ENCODE results near the gene THBS2.

THBS2 gene

GRCh38 chr6:169240125-169240524, 13.5 kb downstream of the THBS2 start:
- Histone ChIP-seq H3K9me3 (ENCODE audit: control insufficient read depth, insufficient read depth, low read depth, low read length) (no peaks in the 10 kb centered on the region), H3K36me3 (ENCODE audit: control insufficient read depth, insufficient read depth, low read length) (peaks cover 11% of the 10 kb centered on the region), H3K4me3 (ENCODE audit: low read depth, low read length) (no peak overlapping the region), H3K27me3 (ENCODE audit: control insufficient read depth, insufficient read depth, low read length) (no peaks in the 10 kb centered on the region), H3K9ac (ENCODE audit: low read length) (no peak overlapping the region), H3K4me1 (ENCODE audit: control insufficient read depth, insufficient read depth, low read length) (no peaks in the 10 kb centered on the region), H3K27ac (ENCODE audit: low read depth, low read length) (no peak overlapping the region)

GRCh38 chr6:169239181-169239580, 14.5 kb downstream of the THBS2 start:
- Histone ChIP-seq H3K36me3 (ENCODE audit: control insufficient read depth, insufficient read depth, low read length) (peaks cover 8% of the 10 kb centered on the region), H3K27ac (ENCODE audit: low read depth, low read length) (no peak overlapping the region), H3K9ac (ENCODE audit: low read length) (no peak overlapping the region), H3K9me3 (ENCODE audit: control insufficient read depth, insufficient read depth, low read depth, low read length) (peaks cover 2% of the 10 kb centered on the region; the same call in 1 of the 2 replicates), H3K27me3 (ENCODE audit: control insufficient read depth, insufficient read depth, low read length) (no peaks in the 10 kb centered on the region), H3K4me1 (ENCODE audit: control insufficient read depth, insufficient read depth, low read length) (no peaks in the 10 kb centered on the region), H3K4me3 (ENCODE audit: low read depth, low read length) (no peak overlapping the region)

GRCh38 chr6:169238766-169239165, 14.9 kb downstream of the THBS2 start:
- no peak overlapping the region for H3K4me3 ChIP-seq (ENCODE audit: low read depth, low read length)
- peaks cover 6% of the 10 kb centered on the region; the same call in 1 of the 2 replicates for H3K9me3 ChIP-seq (ENCODE audit: control insufficient read depth, insufficient read depth, low read depth, low read length)
- no peaks in the 10 kb centered on the region for H3K27me3 ChIP-seq (ENCODE audit: control insufficient read depth, insufficient read depth, low read length)
- no peak overlapping the region for H3K9ac ChIP-seq (ENCODE audit: low read length)
- no peaks in the 10 kb centered on the region for H3K4me1 ChIP-seq (ENCODE audit: control insufficient read depth, insufficient read depth, low read length)
- H3K27ac ChIP-seq (ENCODE audit: low read depth, low read length) = no peak overlapping the region
- H3K36me3 ChIP-seq (ENCODE audit: control insufficient read depth, insufficient read depth, low read length) = peaks cover 11% of the 10 kb centered on the region

DNA sequence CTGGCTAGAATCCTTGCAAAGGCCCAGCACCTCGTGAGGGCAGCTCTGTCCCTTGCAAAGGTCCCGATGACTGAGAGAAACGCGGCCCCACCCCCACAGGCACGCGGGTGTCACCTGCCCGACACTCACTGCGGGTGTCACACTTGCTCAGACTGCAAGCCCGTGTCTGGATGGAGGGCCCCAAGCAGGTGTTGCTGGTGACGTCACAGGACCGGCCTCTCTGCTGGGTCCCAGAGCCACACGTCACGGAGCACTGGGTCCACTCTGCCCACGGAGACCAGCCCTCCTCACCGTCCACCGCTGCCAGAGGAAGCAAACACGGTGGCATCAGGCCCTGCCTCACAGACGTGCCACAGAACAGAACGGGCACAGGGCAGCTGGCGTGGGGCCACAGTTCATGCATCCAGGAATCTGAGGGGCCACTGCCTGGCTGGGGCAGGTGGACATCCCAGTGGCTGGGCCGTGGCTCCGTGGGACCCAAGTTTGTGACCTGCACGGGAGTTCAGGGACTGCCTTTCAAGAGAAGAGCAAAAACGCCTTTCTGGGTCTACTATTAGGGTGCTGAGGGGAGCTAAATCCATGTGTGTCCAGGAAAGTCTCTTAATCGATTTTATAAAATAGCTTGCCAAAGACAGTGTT, 16.0 kb downstream of the THBS2 start:
- Histone ChIP-seq H3K36me3 (ENCODE audit: control insufficient read depth, insufficient read depth, low read length) (peaks cover 21% of the 10 kb centered on the region), H3K27me3 (ENCODE audit: control insufficient read depth, insufficient read depth, low read length) (no peaks in the 10 kb centered on the region), H3K4me3 (ENCODE audit: low read depth, low read length) (no peak overlapping the region), H3K9me3 (ENCODE audit: control insufficient read depth, insufficient read depth, low read depth, low read length) (peaks cover 7% of the 10 kb centered on the region; the same call in 1 of the 2 replicates), H3K4me1 (ENCODE audit: control insufficient read depth, insufficient read depth, low read length) (no peaks in the 10 kb centered on the region), H3K27ac (ENCODE audit: low read depth, low read length) (no peak overlapping the region), H3K9ac (ENCODE audit: low read length) (no peak overlapping the region)

DNA sequence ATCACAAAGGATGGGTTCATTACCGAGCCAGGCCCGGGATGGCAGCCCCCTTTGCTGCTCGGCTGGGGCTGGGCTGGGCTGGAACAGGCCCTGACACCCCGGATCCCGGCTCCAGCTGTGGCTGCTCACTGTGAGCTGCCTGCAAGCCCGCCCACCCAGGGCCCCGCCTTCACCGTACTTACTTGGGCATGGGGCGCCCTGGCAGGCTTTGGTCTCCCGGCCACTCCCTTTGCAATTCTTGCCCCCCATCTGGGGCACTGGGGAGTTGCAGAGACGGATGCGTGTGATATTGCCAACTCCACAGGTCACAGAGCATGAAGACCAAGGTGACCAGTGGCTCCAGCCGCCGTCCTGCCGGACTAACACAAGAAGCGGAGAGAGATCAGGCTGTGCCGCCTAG, 16.7 kb downstream of the THBS2 start:
- no peak overlapping the region for H3K27ac ChIP-seq (ENCODE audit: low read depth, low read length)
- H3K36me3 ChIP-seq (ENCODE audit: control insufficient read depth, insufficient read depth, low read length) = peaks cover 24% of the 10 kb centered on the region
- no peak overlapping the region for H3K4me3 ChIP-seq (ENCODE audit: low read depth, low read length)
- no peak overlapping the region for H3K9ac ChIP-seq (ENCODE audit: low read length)
- no peaks in the 10 kb centered on the region for H3K27me3 ChIP-seq (ENCODE audit: control insufficient read depth, insufficient read depth, low read length)
- no peaks in the 10 kb centered on the region for H3K4me1 ChIP-seq (ENCODE audit: control insufficient read depth, insufficient read depth, low read length)
- peaks cover 7% of the 10 kb centered on the region; the same call in 1 of the 2 replicates for H3K9me3 ChIP-seq (ENCODE audit: control insufficient read depth, insufficient read depth, low read depth, low read length)

- Histone ChIP-seq H3K4me3 (ENCODE audit: low read depth, low read length) (no peak overlapping the region), H3K36me3 (ENCODE audit: control insufficient read depth, insufficient read depth, low read length) (peaks cover 25% of the 10 kb centered on the region), H3K9ac (ENCODE audit: low read length) (no peak overlapping the region), H3K27me3 (ENCODE audit: control insufficient read depth, insufficient read depth, low read length) (no peaks in the 10 kb centered on the region), H3K4me1 (ENCODE audit: control insufficient read depth, insufficient read depth, low read length) (no peaks in the 10 kb centered on the region), H3K9me3 (ENCODE audit: control insufficient read depth, insufficient read depth, low read depth, low read length) (peaks cover 7% of the 10 kb centered on the region; the same call in 1 of the 2 replicates), H3K27ac (ENCODE audit: low read depth, low read length) (no peak overlapping the region)
Measured at GRCh38 chr6:169236545-169236944, 17.1 kb downstream of the THBS2 start.

GRCh38 chr6:169235286-169235685, 18.4 kb downstream of the THBS2 start:
- Histone ChIP-seq H3K27me3 (ENCODE audit: control insufficient read depth, insufficient read depth, low read length) (no peaks in the 10 kb centered on the region), H3K4me3 (ENCODE audit: low read depth, low read length) (no peak overlapping the region), H3K27ac (ENCODE audit: low read depth, low read length) (no peak overlapping the region), H3K9ac (ENCODE audit: low read length) (no peak overlapping the region), H3K9me3 (ENCODE audit: control insufficient read depth, insufficient read depth, low read depth, low read length) (peaks cover 7% of the 10 kb centered on the region; the same call in 1 of the 2 replicates), H3K4me1 (ENCODE audit: control insufficient read depth, insufficient read depth, low read length) (no peaks in the 10 kb centered on the region), H3K36me3 (ENCODE audit: control insufficient read depth, insufficient read depth, low read length) (peaks cover 26% of the 10 kb centered on the region)

DNA sequence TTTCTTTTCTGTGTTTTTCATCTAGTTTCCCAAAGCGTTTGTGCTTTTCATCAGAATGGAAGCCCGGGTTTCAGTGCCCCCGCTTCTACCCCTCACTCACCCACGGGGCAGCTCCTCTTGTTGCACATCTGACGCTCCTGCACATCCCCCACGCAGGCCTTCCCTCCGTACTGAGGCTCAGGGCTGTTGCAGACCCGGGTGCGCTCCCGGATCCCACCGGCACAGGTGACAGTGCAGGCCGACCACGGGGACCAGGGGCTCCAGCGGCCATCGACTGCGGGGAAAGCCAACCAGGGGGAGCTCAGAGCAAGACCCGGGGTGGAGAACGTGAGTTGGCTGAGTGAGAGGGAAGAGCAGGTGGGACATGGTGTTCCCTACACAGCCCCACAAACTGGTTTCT, 19.0 kb downstream of the THBS2 start:
- Histone ChIP-seq H3K9me3 (ENCODE audit: control insufficient read depth, insufficient read depth, low read depth, low read length) (peaks cover 7% of the 10 kb centered on the region; the same call in 1 of the 2 replicates), H3K36me3 (ENCODE audit: control insufficient read depth, insufficient read depth, low read length) (peaks cover 25% of the 10 kb centered on the region), H3K4me1 (ENCODE audit: control insufficient read depth, insufficient read depth, low read length) (no peaks in the 10 kb centered on the region), H3K4me3 (ENCODE audit: low read depth, low read length) (no peak overlapping the region), H3K9ac (ENCODE audit: low read length) (no peak overlapping the region), H3K27me3 (ENCODE audit: control insufficient read depth, insufficient read depth, low read length) (no peaks in the 10 kb centered on the region), H3K27ac (ENCODE audit: low read depth, low read length) (no peak overlapping the region)

GRCh38 chr6:169233832-169234231, 19.8 kb downstream of the THBS2 start:
- no peak overlapping the region for H3K9ac ChIP-seq (ENCODE audit: low read length)
- H3K4me1 ChIP-seq (ENCODE audit: control insufficient read depth, insufficient read depth, low read length) = no peaks in the 10 kb centered on the region
- H3K36me3 ChIP-seq (ENCODE audit: control insufficient read depth, insufficient read depth, low read length) = peaks cover 29% of the 10 kb centered on the region
- no peak overlapping the region for H3K27ac ChIP-seq (ENCODE audit: low read depth, low read length)
- H3K27me3 ChIP-seq (ENCODE audit: control insufficient read depth, insufficient read depth, low read length) = no peaks in the 10 kb centered on the region
- H3K4me3 ChIP-seq (ENCODE audit: low read depth, low read length) = no peak overlapping the region
- H3K9me3 ChIP-seq (ENCODE audit: control insufficient read depth, insufficient read depth, low read depth, low read length) = peaks cover 7% of the 10 kb centered on the region; the same call in 1 of the 2 replicates

GRCh38 chr6:169233181-169233580, 20.5 kb downstream of the THBS2 start:
- Histone ChIP-seq H3K4me3 (ENCODE audit: low read depth, low read length) (no peak overlapping the region), H3K9ac (ENCODE audit: low read length) (no peak overlapping the region)

GRCh38 chr6:169232507-169232931, 21.1 kb downstream of the THBS2 start:
- Histone ChIP-seq H3K4me1 (ENCODE audit: control insufficient read depth, insufficient read depth, low read length) (no peaks in the 10 kb centered on the region), H3K9me3 (ENCODE audit: control insufficient read depth, insufficient read depth, low read depth, low read length) (peaks cover 7% of the 10 kb centered on the region; the same call in 1 of the 2 replicates), H3K9ac (ENCODE audit: low read length) (no peak overlapping the region), H3K27ac (ENCODE audit: low read depth, low read length) (no peak overlapping the region), H3K4me3 (ENCODE audit: low read depth, low read length) (no peak overlapping the region), H3K27me3 (ENCODE audit: control insufficient read depth, insufficient read depth, low read length) (no peaks in the 10 kb centered on the region), H3K36me3 (ENCODE audit: control insufficient read depth, insufficient read depth, low read length) (peaks cover 36% of the 10 kb centered on the region)

More at GRCh38 chr6:169233181-169233580, 20.5 kb downstream of the THBS2 start:
- H3K36me3 ChIP-seq (ENCODE audit: control insufficient read depth, insufficient read depth, low read length) = peaks cover 30% of the 10 kb centered on the region
- H3K9me3 ChIP-seq (ENCODE audit: control insufficient read depth, insufficient read depth, low read depth, low read length) = peaks cover 7% of the 10 kb centered on the region; the same call in 1 of the 2 replicates
- H3K27me3 ChIP-seq (ENCODE audit: control insufficient read depth, insufficient read depth, low read length) = no peaks in the 10 kb centered on the region
- H3K4me1 ChIP-seq (ENCODE audit: control insufficient read depth, insufficient read depth, low read length) = no peaks in the 10 kb centered on the region
- H3K27ac ChIP-seq (ENCODE audit: low read depth, low read length) = no peak overlapping the region

All from HUES6 (cell line).